Pancreas (tissue), 10 donors: ENCODE results near the gene ADAMTS2. TPM values are rescaled to one million over a fixed set of nuclear protein-coding genes. Genes with fewer than 3 reads are reported as not detected.

Experiments
- ATAC-seq, 4 donors: fragments of 200-7000 bp; cut with Tn5 transposase; one replicate each; pipeline versions ENCODE4 v1.8.0 to v1.9.1; 2020; ENCODE audit warnings: mild to moderate bottlenecking in 4 of 4, moderate library complexity in 4 of 4
- DNase-seq, 6 donors: peaks; one replicate each; pipeline ENCODE4 v3.0.0-alpha.2; 2020
- FAIRE-seq: peaks from 2 replicates; lab custom pipeline; 2012; peaks lifted over from hg19 to GRCh38; lab: Jason Lieb, UNC
- H3K27ac ChIP-seq, 4 donors: fragments of 200-600 bp; sonication (generic); 1 replicate in 3 of 4; 2 replicates in 1 of 4; pipeline versions ENCODE4 v1.5.0 to v1.8.0; 2020
- H3K27me3 ChIP-seq, 4 donors: fragments of 200-600 bp; one replicate each; pipeline ENCODE4 v1.8.0; 2021
- H3K36me3 ChIP-seq, 3 donors: fragments of 200-600 bp; sonication (generic) in 1 of 3; one replicate each; pipeline versions ENCODE4 v1.5.0 to v1.8.0; 2020 to 2021
- H3K4me1 ChIP-seq, 3 donors: fragments of 200-600 bp; one replicate each; pipeline ENCODE4 v1.8.0; 2021
- H3K4me3 ChIP-seq, 4 donors: fragments of 200-600 bp; sonication (generic) in 2 of 4; one replicate each; pipeline versions ENCODE4 v1.5.0 to v1.8.0; 2020 to 2021
- H3K9me3 ChIP-seq, 4 donors: fragments of 200-600 bp; one replicate each; pipeline ENCODE4 v1.8.0; 2021
- CTCF ChIP-seq, 4 donors: fragments of 200-600 bp; sonication (generic) in 3 of 4; IDR thresholded peaks; one replicate each; pipeline versions ENCODE4 v1.5.0 to v1.8.0; 2021; ENCODE audit warnings: antibody characterized with exemption in 4 of 4
- WGBS, 2 donors: extraction: QIAGEN DNeasy Blood & Tissue Kit; methylation state at CpG; one replicate each; pipeline ENCODE4 v1.1.7; 2013; 5-methylcytosine and 5-hydroxymethylcytosine counted together
- intact Hi-C, 3 donors: fragments of 100-400 bp; cut with DNase I; formaldehyde crosslinking; loops; one replicate each; pipeline versions ENCODE4 v1.11.1 to v1.14.2; 2022
- polyA plus RNA-seq, 2 donors: library from polyadenylated mRNA; stranded (reverse); fragments of 200-250 nt; gene quantifications; one replicate each; pipeline ENCODE4 v1.2.3, GENCODE V29; 2013
- total RNA-seq, 6 donors: library from RNA; stranded (reverse); fragmentation: NEBNext Ultra II Directional in 4 of 6; extraction: Animal tissue kit (Norgen Biotek cat#: 25700) in 4 of 6; gene quantifications; one replicate each; pipeline versions ENCODE4 v1.2.1 to v1.2.4, GENCODE V29; 2021 to 2023
- donor health status: healthy with polysubstance abuse.
- donor health status: DM: no; HTN: no; CAD: no; lungs with moderate emphysema.
- donor health status: DM: no; HTN: no; CAD: no.
- donor health status: control.
- donor health status: control.
- donor health status: Bipolar disorder and iron deficiency.
- donor health status: DM: yes; HTN: yes; CAD: no.
- donor health status: DM: no; HTN: no; CAD: no.
- donor health status: DM: no; HTN: no; CAD: no.
- donor health status: DM: yes; HTN: yes; CAD: no.

Gene ADAMTS2
- total and polyA plus RNA-seq, 8 donors: 1.3 to 18.5 (median 5.8) TPM

GRCh38 chr5:179201986-179202385 lies 143.3 kb downstream of the ADAMTS2 start:
- intact Hi-C loops: no loop called here
- ATAC-seq: no peak
- no peaks in the 10 kb centered on the region for H3K36me3 ChIP-seq
- no peak for TF ChIP-seq CTCF (IDR thresholded peaks at IDR 0.05)
- no peaks in the 10 kb centered on the region for H3K27me3 ChIP-seq
- no peak overlapping the region for H3K4me3 ChIP-seq
- FAIRE-seq: no peak
- no peaks in the 10 kb centered on the region for H3K4me1 ChIP-seq
- H3K9me3 ChIP-seq: no peaks in the 10 kb centered on the region
- 62 to 70% methylated on average over 16 of the region's 16 CpGs for WGBS, 2 donors
- peak in 1 of 6 donors; percentile 37 for DNase-seq
- H3K27ac ChIP-seq: no peak overlapping the region

DNA sequence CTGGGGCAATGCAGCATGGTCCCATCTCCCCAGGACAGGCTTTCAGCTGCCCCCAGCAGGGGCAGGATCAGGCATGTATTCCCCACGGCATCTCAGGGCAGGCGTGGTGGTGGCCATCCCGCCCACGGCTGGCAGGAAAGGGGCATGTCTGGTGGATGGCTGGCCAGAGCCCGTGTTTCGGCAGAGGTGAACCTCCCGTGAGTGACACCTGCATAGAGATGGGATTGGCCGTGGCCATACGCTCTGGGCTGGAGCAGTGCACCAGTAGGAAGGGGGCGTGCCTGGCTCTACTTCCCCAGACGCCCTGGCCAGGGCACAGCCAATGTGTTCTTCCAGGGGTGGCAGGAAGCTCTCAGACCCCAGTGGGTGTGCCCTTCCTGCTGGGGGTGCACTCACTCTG lies 146.0 kb downstream of the ADAMTS2 start:
- H3K4me1 ChIP-seq: no peaks in the 10 kb centered on the region
- no peaks in the 10 kb centered on the region for H3K27me3 ChIP-seq
- no peak overlapping the region for H3K4me3 ChIP-seq
- ATAC-seq (no peak), DNase-seq (peak in 2 of 6 donors; percentile 42 to 45), FAIRE-seq (no peak)
- H3K27ac ChIP-seq: no peak overlapping the region
- no peak for TF ChIP-seq CTCF (IDR thresholded peaks at IDR 0.05)
- no peaks in the 10 kb centered on the region for H3K9me3 ChIP-seq
- intact Hi-C loops: no loop called here
- 74 to 85% methylated on average over 11 of the region's 11 CpGs for WGBS, 2 donors
- no peaks in the 10 kb centered on the region for H3K36me3 ChIP-seq

DNA sequence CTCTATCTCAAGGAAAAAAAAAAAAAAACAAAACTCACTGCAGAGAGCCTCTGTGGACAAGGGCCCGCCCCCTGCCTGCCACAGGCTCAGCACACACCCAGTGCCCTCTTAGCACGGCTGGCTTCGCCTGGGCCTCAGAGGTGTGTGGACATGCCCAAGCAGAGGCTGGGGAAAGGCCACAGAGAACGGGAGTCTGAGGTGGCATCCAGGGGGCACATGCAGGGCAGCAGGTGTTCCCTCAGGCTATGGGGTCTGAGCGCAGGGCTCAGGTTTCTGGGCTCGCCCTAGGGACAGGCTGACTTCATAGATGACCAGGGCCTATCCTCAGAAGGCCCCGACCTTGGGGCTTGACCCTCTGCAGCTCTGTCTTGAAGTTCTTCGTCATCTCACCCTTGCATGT lies 146.4 kb downstream of the ADAMTS2 start:
- ATAC-seq (no peak), DNase-seq (peak in 2 of 6 donors; percentile 28 to 47), FAIRE-seq (no peak)
- H3K9me3 ChIP-seq: no peaks in the 10 kb centered on the region
- H3K4me1 ChIP-seq: no peaks in the 10 kb centered on the region
- 75 to 89% methylated on average over 8 of the region's 8 CpGs for WGBS, 2 donors
- no peak overlapping the region for H3K4me3 ChIP-seq
- no peak overlapping the region for H3K27ac ChIP-seq
- H3K36me3 ChIP-seq: no peaks in the 10 kb centered on the region
- H3K27me3 ChIP-seq: no peaks in the 10 kb centered on the region
- TF ChIP-seq CTCF (IDR thresholded peaks at IDR 0.05): no peak
- intact Hi-C loops: no loop called here

DNA sequence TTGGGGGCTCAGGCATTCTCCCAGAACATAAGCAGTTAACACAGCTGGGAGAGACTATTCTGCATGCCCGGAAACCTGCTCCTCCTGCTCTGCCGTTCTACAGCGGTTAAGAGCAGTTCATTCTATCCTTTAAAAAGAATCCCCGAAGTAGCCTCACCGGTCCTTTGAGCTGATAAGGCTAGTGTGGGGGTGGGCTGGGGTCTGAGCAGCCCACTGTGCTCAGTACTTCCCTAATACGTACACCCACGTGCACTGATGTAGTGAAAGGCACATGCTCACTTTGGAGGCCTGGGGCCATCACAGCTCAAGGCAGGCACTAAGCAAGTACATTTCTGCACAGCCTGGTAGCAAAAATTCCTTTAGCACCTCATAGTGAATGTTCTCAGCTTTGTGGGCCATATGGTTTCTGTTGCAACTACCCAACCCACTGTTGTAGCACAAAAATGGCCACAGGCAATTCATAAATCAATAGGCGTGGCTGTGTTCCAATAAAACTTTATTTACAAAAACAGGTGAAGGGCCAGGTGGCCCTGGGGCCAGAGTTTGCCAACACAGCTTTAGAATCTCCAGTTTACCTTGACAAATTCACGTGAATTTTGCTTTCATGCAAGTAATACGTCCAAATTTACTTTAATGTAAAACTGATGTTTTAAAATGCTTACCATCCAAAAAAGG lies 148.7 kb downstream of the ADAMTS2 start:
- Histone ChIP-seq H3K36me3 (no peaks in the 10 kb centered on the region), H3K27ac (no peak overlapping the region), H3K4me1 (no peaks in the 10 kb centered on the region), H3K9me3 (no peaks in the 10 kb centered on the region), H3K27me3 (no peaks in the 10 kb centered on the region), H3K4me3 (no peak overlapping the region)
- 66% methylated on average over 10 of the region's 10 CpGs for WGBS, 2 donors
- intact Hi-C loops: no loop called here
- ATAC-seq (no peak), FAIRE-seq (no peak), DNase-seq (peak in 1 of 6 donors; percentile 22)
- no peak for TF ChIP-seq CTCF (IDR thresholded peaks at IDR 0.05)
